K562 (cell line): ENCODE results near the gene AHCYL2. TPM values are rescaled to one million over a fixed set of nuclear protein-coding genes. Genes with fewer than 3 reads are reported as not detected.

Source experiments
- ATAC-seq: fragments of 200-7000 bp; cut with Tn5 transposase; 3 replicates; pipeline ENCODE4 v1.9.1; 2020; ENCODE audit warnings: moderate library complexity
- BruUV-seq: library from RNA; stranded (reverse); fragments of 400-500 nt; replicated peaks from 2 replicates; lab custom pipeline; 2021; lab: Mats Ljungman, UMichigan
- CTCF ChIA-PET: fragments of 300-600 bp; formaldehyde crosslinking; extraction: SDS; loops from one replicate; lab custom pipeline; 2021; ENCODE audit warnings: low intra/inter-chr PET ratio; lab: Yijun Ruan, JAX
- POLR2A ChIA-PET: fragments of 300-600, 350-650 bp; sonication (Branson Sonifier 250); formaldehyde crosslinking; extraction: SDS; loops from one replicate; lab custom pipeline; 2021; ENCODE audit warnings: antibody characterized with exemption, inconsistent platforms; lab: Yijun Ruan, JAX
- DNase-seq, 4 experiments: peaks; one replicate each; pipeline versions ENCODE4 v3.0.0 to v3.0.0-alpha.2; 2011 to 2018; ENCODE audit warnings: low spot score in 3 of 4, mixed read lengths in 3 of 4; ENCODE audit errors: extremely low read depth in 1 of 4
- FAIRE-seq: peaks from 2 replicates; lab custom pipeline; 2011; peaks lifted over from hg19 to GRCh38; lab: Jason Lieb, UNC
- H2AFZ ChIP-seq: 2 replicates; pipeline ENCODE4 v1.6.0; 2011; ENCODE audit warnings: low read depth, low read length, control low read depth, inconsistent platforms
- H3K27ac ChIP-seq: fragments of 200-600 bp; 3 replicates; pipeline ENCODE4 v1.8.0; 2011; ENCODE audit warnings: low read depth, mild to moderate bottlenecking, control low read depth, inconsistent platforms, low read length, moderate library complexity, mixed read lengths; ENCODE audit errors: extremely low read depth
- H3K27me3 ChIP-seq, 2 experiments: fragments of 300-600 bp in 1 of 2; 2 replicates in 1 of 2; 3 replicates in 1 of 2; pipeline versions ENCODE4 v1.6.0 to v1.8.0; 2011; ENCODE audit warnings: inconsistent platforms in 2 of 2, low read length in 2 of 2, mild to moderate bottlenecking in 1 of 2, mixed read lengths in 1 of 2, moderate library complexity in 1 of 2; ENCODE audit not compliant: control insufficient read depth in 2 of 2, insufficient read depth in 2 of 2
- H3K36me3 ChIP-seq: fragments of 300-600 bp; 3 replicates; pipeline ENCODE4 v1.8.0; 2011; ENCODE audit warnings: mild to moderate bottlenecking, low read length, inconsistent platforms; ENCODE audit not compliant: control insufficient read depth, insufficient read depth
- H3K4me1 ChIP-seq, 2 experiments: fragments of 200-600 bp in 1 of 2; replicated peaks in 1 of 2; 2 replicates in 1 of 2; 3 replicates in 1 of 2; pipeline versions ENCODE4 v1.5.1 to v1.8.0; 2011; ENCODE audit warnings: inconsistent platforms in 2 of 2, low read length in 2 of 2, mild to moderate bottlenecking in 1 of 2, mixed read lengths in 1 of 2, moderate library complexity in 1 of 2; ENCODE audit not compliant: control insufficient read depth in 2 of 2, insufficient read depth in 2 of 2
- H3K4me2 ChIP-seq: 2 replicates; pipeline ENCODE4 v1.6.1; 2011; ENCODE audit warnings: low read length, control low read depth, inconsistent platforms, mixed read lengths; ENCODE audit not compliant: insufficient read depth
- H3K4me3 ChIP-seq: fragments of 200-600 bp; sonication (generic), shearing (Covaris generic); 2 replicates; pipeline ENCODE4 v1.5.1; 2016; ENCODE audit warnings: control low read depth, inconsistent platforms
- H3K79me2 ChIP-seq: fragments of 200-600 bp; 3 replicates; pipeline ENCODE4 v1.8.0; 2011; ENCODE audit warnings: low read length, inconsistent platforms; ENCODE audit not compliant: control insufficient read depth, insufficient read depth
- H3K9ac ChIP-seq, 2 experiments: 2 replicates each; pipeline versions ENCODE4 v1.6.0 to v1.6.1; 2011; ENCODE audit warnings: low read depth in 2 of 2, low read length in 2 of 2, control low read depth in 1 of 2, inconsistent platforms in 1 of 2, mild to moderate bottlenecking in 1 of 2, mixed read lengths in 1 of 2; ENCODE audit not compliant: insufficient read depth in 1 of 2
- H3K9me1 ChIP-seq: one replicate; pipeline ENCODE4 v1.6.0; 2011; ENCODE audit warnings: inconsistent platforms, mild to moderate bottlenecking, low read length, moderate library complexity; ENCODE audit not compliant: control insufficient read depth, insufficient read depth
- H3K9me3 ChIP-seq: replicated peaks from 2 replicates; pipeline ENCODE4 v1.5.1; 2011; ENCODE audit warnings: low read depth, low read length, inconsistent platforms; ENCODE audit not compliant: control insufficient read depth, insufficient read depth
- H4K20me1 ChIP-seq: replicated peaks from 2 replicates; pipeline ENCODE4 v1.6.1; 2011; ENCODE audit warnings: low read length, inconsistent platforms, mixed read lengths; ENCODE audit not compliant: control insufficient read depth, insufficient read depth
- AFF4 ChIP-seq: sonication (generic); formaldehyde crosslinking; IDR thresholded peaks from 2 replicates; pipeline ENCODE4 v1.8.0; 2023; ENCODE audit warnings: mild to moderate bottlenecking, missing genetic modification reagents
- CBFA2T3 ChIP-seq: fragments of 450-650 bp; IDR thresholded peaks from 2 replicates; pipeline ENCODE4 v1.6.1; 2017
- DMBX1 ChIP-seq: fragments of 250-450 bp; sonication (Bioruptor Pico); IDR thresholded peaks from 2 replicates; pipeline ENCODE4 v1.8.0; 2022; ENCODE audit warnings: inconsistent platforms, mild to moderate bottlenecking, moderate library complexity, borderline replicate concordance
- GABPB2 ChIP-seq: fragments of 250-450 bp; sonication (Bioruptor Pico); conservative IDR thresholded peaks from 2 replicates; pipeline ENCODE4 v1.5.1; 2021; ENCODE audit warnings: mild to moderate bottlenecking
- HSF4 ChIP-seq: fragments of 250-450 bp; sonication (Bioruptor Pico); IDR thresholded peaks from 2 replicates; pipeline ENCODE4 v2.1.2; 2022; ENCODE audit warnings: mild to moderate bottlenecking, moderate library complexity, borderline replicate concordance
- NUFIP1 ChIP-seq: fragments of 450-650 bp; IDR thresholded peaks from 2 replicates; pipeline ENCODE4 v1.6.1; 2018; ENCODE audit not compliant: partially characterized antibody
- THAP7 ChIP-seq: fragments of 250-450 bp; sonication (Bioruptor Pico); IDR thresholded peaks from 2 replicates; pipeline ENCODE4 v1.5.0; 2021
- TOE1 ChIP-seq, 2 experiments: fragments of 450-650 bp in 1 of 2; sonication (generic) in 1 of 2; formaldehyde crosslinking in 1 of 2; IDR thresholded peaks; 2 replicates each; pipeline versions ENCODE4 v1.7.1 to v1.8.0; 2016 to 2022; ENCODE audit warnings: borderline replicate concordance in 2 of 2, mild to moderate bottlenecking in 2 of 2, antibody characterized with exemption in 1 of 2, inconsistent platforms in 1 of 2, low read depth in 1 of 2, missing genetic modification reagents in 1 of 2, moderate library complexity in 1 of 2
- ZBTB5 ChIP-seq: fragments of 450-650 bp; IDR thresholded peaks from 2 replicates; pipeline ENCODE4 v1.6.1; 2017; ENCODE audit warnings: antibody characterized with exemption
- ZC3H4 ChIP-seq: sonication (generic); formaldehyde crosslinking; IDR thresholded peaks from 2 replicates; pipeline ENCODE4 v1.9.0; 2021; ENCODE audit warnings: missing genetic modification reagents, borderline replicate concordance
- ZNF354B ChIP-seq: fragments of 250-450 bp; sonication (Bioruptor Pico); IDR thresholded peaks from 2 replicates; pipeline ENCODE4 v1.4.0; 2020
- ZNF444 ChIP-seq: fragments of 250-450 bp; sonication (Bioruptor Pico); IDR thresholded peaks from 2 replicates; pipeline ENCODE4 v1.4.0; 2020; ENCODE audit warnings: mild to moderate bottlenecking, moderate library complexity
- ZZZ3 ChIP-seq: fragments of 450-650 bp; IDR thresholded peaks from 2 replicates; pipeline ENCODE4 v1.6.1; 2016; ENCODE audit warnings: antibody characterized with exemption, mild to moderate bottlenecking, moderate library complexity
- in situ Hi-C: fragments of 300-500 bp; cut with MboI; formaldehyde crosslinking; loops from 4 replicates; pipeline ENCODE4 v1.15.0; 2018; ENCODE audit warnings: inconsistent platforms, mixed read lengths
- intact Hi-C: fragments of 100-400 bp; cut with micrococcal nuclease; formaldehyde crosslinking; loops from 2 replicates; pipeline ENCODE4 v1.14.2; 2022
- polyA plus RNA-seq, 8 experiments: library from polyadenylated mRNA; depleted of rRNA in 4 of 8; stranded (reverse) in 5 of 8; unstranded in 3 of 8; fragments of >200 nt; fragmentation: Nextera tagmentation in 2 of 8; fragmentation: Illumina TruSeq in 1 of 8; extraction: Ambion mirVana in 2 of 8; extraction: Trizol in 1 of 8; gene quantifications; 2 replicates each; pipeline versions ENCODE4 v1.2.1 to v1.2.3, GENCODE V29; 2011 to 2014; ENCODE audit warnings: inconsistent platforms in 1 of 8, missing spikeins in 1 of 8
- total RNA-seq, 7 experiments: library from RNA; depleted of rRNA in 6 of 7; stranded (reverse); fragments of >200 nt in 6 of 7; fragmentation: Illumina TruSeq in 2 of 7; extraction: Trizol in 2 of 7; gene quantifications; 2 replicates each; pipeline versions ENCODE4 v1.2.1 to v1.2.3, GENCODE V29; 2011 to 2021; ENCODE audit warnings: low replicate concordance in 1 of 7

AHCYL2 gene
- total and polyA plus RNA-seq, 9 of the 15 experiments (the other 6 are each of a cell fraction or from before 2014, with no cell fraction given) = 0.93 to 10.5 (median 5.2) TPM

GRCh38 chr7:129362496-129362895 lies 137.7 kb downstream of the AHCYL2 start:
- Histone ChIP-seq H3K9me3 (no peaks in the 10 kb centered on the region), H3K9ac (no peak overlapping the region), H3K79me2 (no peaks in the 10 kb centered on the region), H3K4me3 (no peak overlapping the region), H3K27ac (no peak overlapping the region), H3K36me3 (no peaks in the 10 kb centered on the region), H3K4me1 (peaks cover 0 to 6% of the 10 kb centered on the region in 2 experiments; a peak in 3 of 5 replicates), H3K4me2 (no peak overlapping the region), H3K27me3 (no peaks in the 10 kb centered on the region), H4K20me1 (0 out of 2 replicates have a peak, but pooled peaks cover 2% of the 10 kb centered on the region), H2AFZ (no peak overlapping the region), H3K9me1 (no peaks in the 10 kb centered on the region)
- in situ Hi-C loops (loop anchor here (25.0 kb wide), 2 partner anchors 275 to 650 kb away; no protein-coding TSS in a partner anchor), intact Hi-C loops (loop anchor here (10.0 kb wide), 1 partner anchor 652 kb away; no protein-coding TSS in a partner anchor)
- BruUV-seq = no TSS peak
- ChIA-PET POLR2A (interaction anchor here (1.5 to 1.8 kb wide), 2 partner anchors 13 to 72 kb away, joined by 8 to 10 read pairs; partner anchors contain the start of gene STRIP2), CTCF (no interaction called here)
- no peak for FAIRE-seq
- no peak for ATAC-seq
- no peak for DNase-seq
- TF ChIP-seq ZNF444 (CRISPR knock-in tag) (no peak), ZBTB5 (no peak), ZNF354B (no peak), NUFIP1 (no peak), DMBX1 (no peak), ZC3H4 (no peak), CBFA2T3 (0 out of 2 replicates have a peak, but pooled peaks have one; percentile 6), TOE1 (IDR thresholded peaks at IDR 0.05; ENCODE audit: borderline replicate concordance) (no peak), TOE1 (CRISPR knock-in tag; IDR thresholded peaks at IDR 0.05; ENCODE audit: borderline replicate concordance, low read depth) (no peak), ZZZ3 (no peak), THAP7 (CRISPR knock-in tag) (no peak), AFF4 (no peak), HSF4 (no peak), GABPB2 (no peak)
